Chondrocyte (in vitro differentiated cells): Measurements from ENCODE around the gene COPS2. TPM values are rescaled to one million over a fixed set of nuclear protein-coding genes. Genes with fewer than 3 reads are reported as not detected.
A peak's percentile ranks its signal among the peaks of the same experiment; 100 is the strongest.

ENCODE experiments used
- DNase-seq: peaks from one replicate; pipeline ENCODE4 v3.0.0; 2021; ENCODE audit warnings: mixed read lengths, low spot score
- H3K27ac Mint-ChIP-seq: one replicate; pipeline ENCODE4 v1.8.0; 2021; ENCODE audit warnings: mild to moderate bottlenecking, moderate library complexity, mixed read lengths; ENCODE audit not compliant: unreplicated experiment
- H3K27me3 Mint-ChIP-seq: 2 replicates; pipeline ENCODE4 v1.8.0; 2021; ENCODE audit warnings: low read depth, mixed read lengths
- H3K36me3 Mint-ChIP-seq: 2 replicates; pipeline ENCODE4 v1.8.0; 2021; ENCODE audit warnings: low read depth, mixed read lengths
- H3K4me1 Mint-ChIP-seq: 2 replicates; pipeline ENCODE4 v1.8.0; 2021; ENCODE audit warnings: low read depth, mild to moderate bottlenecking, mixed read lengths
- H3K4me3 Mint-ChIP-seq: one replicate; pipeline ENCODE4 v1.8.0; 2021; ENCODE audit warnings: mild to moderate bottlenecking, moderate library complexity, mixed read lengths; ENCODE audit not compliant: unreplicated experiment
- H3K9me3 Mint-ChIP-seq: 2 replicates; pipeline ENCODE4 v1.8.0; 2021; ENCODE audit warnings: low read depth, mixed read lengths
- CTCF ChIP-seq: fragments of 200-600 bp; sonication (generic); IDR thresholded peaks from 2 replicates; pipeline ENCODE4 v1.5.0; 2021; ENCODE audit warnings: antibody characterized with exemption, mild to moderate bottlenecking, moderate library complexity
- total RNA-seq: library from RNA; stranded (reverse); gene quantifications from 3 replicates; pipeline ENCODE4 v1.2.1, GENCODE V29; 2021

Gene COPS2
- total RNA-seq, 1 donor from 2014 or later, result 67.2 TPM

- no peak for TF ChIP-seq CTCF
- no peak overlapping the region for H3K4me3 Mint-ChIP-seq
- H3K27me3 Mint-ChIP-seq, result no peaks in the 10 kb centered on the region
- H3K4me1 Mint-ChIP-seq, result peaks cover 4% of the 10 kb centered on the region
- no peaks in the 10 kb centered on the region for H3K36me3 Mint-ChIP-seq
- no peak overlapping the region for H3K27ac Mint-ChIP-seq
- no peaks in the 10 kb centered on the region for H3K9me3 Mint-ChIP-seq
- no peak for DNase-seq
These were observed 66.4 kb downstream of the COPS2 start for GRCh38 chr15:49088996-49089395.

- H3K4me1 Mint-ChIP-seq, result peaks cover 22% of the 10 kb centered on the region
- H3K9me3 Mint-ChIP-seq, result no peaks in the 10 kb centered on the region
- H3K27ac Mint-ChIP-seq, result no peak overlapping the region
These were observed 69.5 kb downstream of the COPS2 start for GRCh38 chr15:49085696-49086459.

GRCh38 chr15:49084285-49084570, 71.2 kb downstream of the COPS2 start:
- H3K4me3 Mint-ChIP-seq, result no peak overlapping the region
- H3K36me3 Mint-ChIP-seq, result no peaks in the 10 kb centered on the region
- TF ChIP-seq CTCF, result no peak
- H3K27me3 Mint-ChIP-seq, result no peaks in the 10 kb centered on the region
- peaks cover 22% of the 10 kb centered on the region for H3K4me1 Mint-ChIP-seq
- H3K9me3 Mint-ChIP-seq, result no peaks in the 10 kb centered on the region
- H3K27ac Mint-ChIP-seq, result peak overlapping the region; percentile 22
- no peak for DNase-seq

More at GRCh38 chr15:49085696-49086459, 69.5 kb downstream of the COPS2 start:
- Mint-ChIP-seq H3K4me3 (no peak overlapping the region), H3K27me3 (no peaks in the 10 kb centered on the region), H3K36me3 (no peaks in the 10 kb centered on the region)
- no peak for DNase-seq
- TF ChIP-seq CTCF, result no peak

- Mint-ChIP-seq H3K27ac (peak overlapping the region; percentile 58), H3K36me3 (no peaks in the 10 kb centered on the region), H3K4me1 (peaks cover 22% of the 10 kb centered on the region), H3K27me3 (no peaks in the 10 kb centered on the region), H3K4me3 (no peak overlapping the region), H3K9me3 (no peaks in the 10 kb centered on the region)
- DNase-seq, result no peak
- no peak for TF ChIP-seq CTCF
These were observed 71.8 kb downstream of the COPS2 start for GRCh38 chr15:49083401-49084284.

- H3K36me3 Mint-ChIP-seq, result no peaks in the 10 kb centered on the region
- peaks cover 22% of the 10 kb centered on the region for H3K4me1 Mint-ChIP-seq
- H3K27ac Mint-ChIP-seq, result peak overlapping the region; percentile 58
- no peaks in the 10 kb centered on the region for H3K9me3 Mint-ChIP-seq
- no peak for TF ChIP-seq CTCF
- H3K27me3 Mint-ChIP-seq, result no peaks in the 10 kb centered on the region
- no peak overlapping the region for H3K4me3 Mint-ChIP-seq
- DNase-seq, result no peak
These were observed 72.4 kb downstream of the COPS2 start for GRCh38 chr15:49082960-49083359.
